A549 treated with DMSO at 1 μM for 4 hours (cell line): ENCODE results near the gene SALL1. TPM values are rescaled to one million over a fixed set of nuclear protein-coding genes. Genes with fewer than 3 reads are reported as not detected.

Source experiments
- total RNA-seq: library from RNA; stranded (reverse); fragments of 200-300 nt; extraction: Qiagen RNA extraction; gene quantifications from 5 replicates; pipeline ENCODE4 v1.2.3, GENCODE V29; 2022; ENCODE audit warnings: low read depth

Gene SALL1
- total RNA-seq, result 0.10 to 0.42 TPM (median 0.21 TPM) in 5 replicates

DNA sequence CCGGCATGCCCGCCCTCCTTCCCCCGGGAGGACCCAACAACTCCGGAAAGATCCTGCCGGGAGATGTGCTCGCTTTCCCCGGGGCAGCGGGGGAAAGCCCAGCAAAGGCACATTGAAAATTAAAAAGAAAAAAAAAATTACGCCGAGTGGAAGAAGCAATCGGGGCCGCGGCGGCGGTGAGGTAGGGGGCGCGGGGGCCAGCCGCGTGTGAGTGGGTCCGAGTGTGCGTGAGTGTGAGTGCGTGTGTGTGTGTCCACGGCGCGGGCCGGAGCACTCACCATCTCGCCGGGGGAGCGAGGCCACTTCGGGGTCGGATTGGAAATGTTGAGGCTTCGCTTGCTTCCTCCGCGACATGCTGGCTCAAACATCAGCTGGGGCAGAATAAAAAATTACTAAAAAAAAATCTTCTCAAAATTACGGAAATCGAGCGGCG is at the start of gene SALL1:
TSS of gene SALL1 (minus strand) at position 383 of the 433 bp plus-strand sequence. CDS start at position 354, 29 bp downstream.

